ENCODE measurements around the gene TTC23L.
A peak's percentile ranks its signal among the peaks of the same experiment; 100 is the strongest.

The TTC23L gene

DNA sequence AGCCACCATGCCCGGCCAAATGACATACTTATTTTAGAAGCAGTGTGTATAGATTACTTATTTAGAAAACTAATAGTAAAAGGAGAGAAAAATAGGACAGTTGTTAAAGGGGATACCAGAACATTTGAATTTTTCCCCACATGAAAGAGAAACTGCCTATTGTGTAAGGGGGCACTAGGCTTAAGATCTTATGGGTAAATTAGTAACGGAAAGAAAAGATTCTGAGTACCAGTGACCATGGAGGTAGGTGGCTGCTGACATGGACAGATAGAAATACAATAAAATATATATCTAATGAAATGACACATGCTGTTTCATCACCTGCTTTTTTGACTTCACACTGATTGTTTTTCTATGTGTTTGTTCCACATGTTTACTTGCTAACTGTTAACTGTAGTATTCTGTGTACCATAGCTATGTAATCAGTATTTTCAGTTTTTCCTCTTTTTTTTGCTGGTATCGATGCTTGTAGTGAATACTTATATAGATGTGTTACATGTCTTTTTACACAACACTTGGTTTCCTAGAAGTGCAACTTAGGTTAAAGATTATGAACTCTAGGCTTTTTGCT lies 87.4 kb downstream of the TTC23L start:
- no peak for DNase-seq

DNA sequence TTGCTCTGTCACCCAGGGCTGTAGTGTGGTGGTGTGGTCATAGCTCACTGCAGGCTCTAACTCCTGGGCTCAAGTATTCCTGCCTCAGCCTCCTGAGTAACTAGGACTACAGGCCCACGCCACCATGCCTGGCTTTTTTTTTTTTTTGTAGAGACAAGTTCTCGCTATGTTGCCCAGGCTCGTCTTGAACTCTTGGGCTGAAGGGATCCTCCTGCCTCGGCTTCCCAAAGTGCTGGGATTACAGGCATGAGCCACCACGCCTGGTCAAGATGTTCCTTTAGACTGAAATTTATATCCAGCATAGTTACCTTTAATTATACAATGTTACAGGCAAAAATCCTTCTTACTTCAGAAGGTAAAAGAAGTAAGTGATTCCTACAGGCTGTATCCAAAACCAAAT lies 88.8 kb downstream of the TTC23L start:
- DNase-seq = no peak

DNA sequence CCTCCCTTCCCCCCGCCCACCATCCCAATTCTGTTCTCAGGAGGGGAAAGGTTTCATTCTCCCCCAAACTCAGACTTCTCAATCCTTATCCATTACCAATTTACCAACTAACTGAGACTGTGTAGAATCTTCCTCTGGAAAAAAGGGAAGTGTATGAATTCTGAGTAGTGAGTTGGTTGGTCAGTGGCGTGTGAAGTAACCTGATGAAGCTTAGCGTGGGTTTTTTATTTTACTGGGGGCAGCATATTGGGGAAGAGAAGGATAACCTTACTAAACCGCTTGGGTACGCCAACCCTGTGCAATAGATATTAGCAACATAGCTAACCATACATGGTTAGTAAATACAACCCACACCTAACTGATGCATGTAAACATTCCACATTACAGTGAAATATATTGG lies 89.3 kb downstream of the TTC23L start:
- no peak for DNase-seq

DNA sequence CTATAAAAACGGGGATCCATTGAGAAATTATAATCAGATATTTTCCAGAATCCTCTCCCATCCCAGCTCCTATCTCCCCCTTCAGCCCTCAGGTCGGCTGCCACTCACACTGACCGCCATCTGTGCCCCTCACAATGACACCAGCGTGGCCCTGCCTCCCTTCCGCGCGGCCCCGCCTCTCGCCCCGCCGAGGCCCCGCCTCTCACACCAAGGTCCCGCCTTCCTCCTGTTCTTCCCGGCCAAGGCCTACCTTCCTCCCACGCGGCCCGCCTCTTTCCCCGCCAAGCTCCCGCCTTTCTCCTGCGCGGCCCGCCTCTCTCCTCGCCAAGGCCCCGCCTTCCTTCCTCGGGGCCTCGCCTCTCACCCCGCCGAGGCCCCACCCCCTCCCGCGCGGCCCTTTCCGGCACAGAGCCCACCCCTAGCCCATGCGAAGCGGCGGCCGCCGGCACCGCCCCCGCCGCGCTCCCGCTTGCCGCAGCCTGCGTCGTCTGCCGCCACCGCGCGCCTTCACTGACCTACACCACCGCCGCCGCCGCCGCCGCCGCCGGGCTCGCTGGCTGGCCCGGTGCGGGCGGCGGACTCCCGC lies 90.3 kb downstream of the TTC23L start, which contains the start of gene DNAJC21:
TSS of gene DNAJC21 (plus strand) at position 426 of the 586 bp plus-strand sequence. CDS start 261 bp downstream, outside the sequence.
- peak; percentile 100 for DNase-seq

DNA sequence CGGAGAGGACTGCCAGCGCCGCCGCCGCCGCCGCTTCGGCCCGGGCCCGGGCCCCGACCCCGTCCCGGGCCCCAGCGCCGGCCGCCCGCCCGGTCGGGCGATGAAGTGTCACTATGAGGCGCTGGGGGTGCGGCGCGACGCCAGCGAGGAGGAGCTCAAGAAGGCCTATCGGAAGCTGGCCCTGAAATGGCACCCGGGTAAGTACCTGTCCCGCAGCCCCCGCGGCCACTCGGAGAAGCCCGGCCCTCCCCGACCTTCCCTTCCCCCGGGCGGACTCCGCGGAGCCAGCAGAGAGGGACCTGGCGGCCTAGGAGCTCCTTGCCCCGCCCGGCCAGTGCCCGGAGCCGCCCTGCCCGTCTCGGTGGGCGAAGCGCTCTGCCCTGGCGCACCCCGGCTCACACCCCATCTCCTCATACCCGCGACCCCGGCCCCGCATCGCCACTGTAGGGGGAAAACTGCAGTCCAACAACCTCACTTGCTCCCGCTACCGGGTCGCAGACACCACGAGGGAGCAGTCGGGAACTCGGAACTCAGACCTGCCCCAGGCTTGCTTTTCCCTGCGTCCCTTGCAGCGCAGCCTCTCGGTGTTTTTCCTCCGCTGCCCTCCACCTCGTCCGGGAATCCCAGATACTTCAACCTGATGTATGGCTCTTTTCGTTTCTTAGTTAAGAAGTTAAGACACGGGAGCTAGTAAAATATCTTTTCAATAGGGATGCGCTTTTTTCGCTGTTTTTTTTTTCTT lies 90.9 kb downstream of the TTC23L start:
- DNase-seq = peak; percentile 90

DNA sequence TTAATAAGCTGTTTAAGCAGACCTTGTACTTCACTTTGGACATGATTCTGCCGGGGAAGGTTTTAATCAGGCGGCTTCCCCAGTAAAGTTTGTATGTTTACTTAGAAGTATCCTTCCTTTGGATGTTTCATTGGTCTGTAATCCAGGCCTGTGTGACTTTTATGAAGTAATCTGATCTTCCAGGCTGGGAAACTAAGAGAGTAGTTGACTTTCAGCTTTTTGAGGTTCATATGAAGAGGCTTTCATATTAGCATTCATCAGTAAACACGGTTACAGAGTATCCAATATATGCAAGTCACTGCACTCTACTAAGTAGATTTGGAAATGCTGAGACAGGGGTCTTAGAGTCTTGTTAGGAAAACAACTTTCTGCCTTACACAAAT lies 91.5 kb downstream of the TTC23L start:
- DNase-seq = no peak

DNA sequence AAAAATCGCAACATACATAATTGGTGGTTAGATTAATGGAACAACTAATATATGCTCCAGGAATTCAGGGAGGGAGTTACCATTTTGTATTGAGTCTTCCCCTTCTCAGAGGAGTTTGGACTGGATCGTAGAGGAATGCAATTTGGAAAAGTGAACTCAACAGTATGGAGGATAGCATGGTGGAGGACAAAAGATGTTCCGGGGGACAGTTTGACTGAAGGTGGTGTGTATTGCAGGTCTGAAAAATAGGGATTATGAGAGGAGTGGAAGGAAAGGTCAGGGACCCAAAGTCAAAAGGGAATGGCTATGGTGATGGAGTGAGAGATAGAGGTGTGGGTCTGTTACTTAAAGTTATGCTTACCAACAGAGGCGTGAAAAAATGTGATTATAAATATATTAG lies 91.9 kb downstream of the TTC23L start:
- no peak for DNase-seq

DNA sequence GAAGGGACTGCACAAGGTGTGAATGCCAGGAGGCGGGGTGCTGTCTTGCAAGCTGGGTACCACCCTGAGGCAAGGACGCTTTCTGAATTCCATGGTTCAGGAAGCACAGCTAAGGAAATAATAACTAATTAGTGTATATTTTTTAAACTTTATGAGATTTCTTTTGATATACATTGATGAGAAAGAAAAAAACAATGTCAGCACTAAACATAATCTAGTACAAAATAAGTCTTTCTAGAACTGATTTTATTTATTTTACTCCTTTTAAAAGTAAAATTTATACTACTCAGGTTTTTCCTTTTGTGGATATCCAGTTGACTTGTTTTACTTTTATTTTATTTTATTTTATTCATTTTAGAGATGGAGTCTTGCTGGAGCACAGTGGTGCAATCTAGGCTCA lies 94.0 kb downstream of the TTC23L start:
- DNase-seq = no peak

DNA sequence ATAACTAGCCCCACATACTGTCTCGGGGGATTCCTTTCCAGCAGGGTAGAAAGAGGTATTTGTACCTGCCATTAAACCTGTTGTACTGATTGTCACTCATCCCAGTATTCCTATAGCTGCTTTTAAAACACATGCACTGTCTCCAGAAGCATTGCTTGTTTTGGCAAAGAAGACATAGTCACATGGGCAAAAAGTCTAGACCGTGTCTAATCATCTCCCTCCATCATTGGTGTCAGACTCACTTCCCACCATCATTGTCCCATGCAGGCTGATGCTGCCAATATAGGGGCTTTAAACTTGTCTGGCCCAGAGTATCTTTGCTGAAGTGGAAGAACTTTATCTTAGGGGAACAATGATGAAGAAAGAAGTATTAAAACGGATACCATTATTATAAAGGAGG lies 103.0 kb downstream of the TTC23L start:
- no peak for DNase-seq

DNA sequence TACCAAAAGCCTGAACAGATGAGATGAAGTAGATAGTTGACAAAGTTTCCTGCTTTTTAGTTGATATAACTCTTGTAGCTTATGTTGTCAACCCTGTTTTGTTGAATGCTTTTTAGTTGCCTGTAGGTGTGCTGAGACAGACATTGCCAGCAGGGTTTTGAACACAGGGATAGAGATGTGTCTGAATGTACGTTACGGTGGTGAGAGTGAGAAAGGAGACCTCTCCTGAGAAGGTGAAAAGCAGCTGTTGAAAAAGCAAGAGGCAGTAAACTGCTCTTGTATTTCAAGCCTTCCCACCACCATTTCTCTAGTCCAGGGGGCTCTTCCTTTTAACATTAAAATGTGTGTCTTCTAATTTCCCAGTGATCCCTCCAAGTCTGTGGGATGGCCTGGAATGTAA lies 105.1 kb downstream of the TTC23L start:
- no peak for DNase-seq

DNA sequence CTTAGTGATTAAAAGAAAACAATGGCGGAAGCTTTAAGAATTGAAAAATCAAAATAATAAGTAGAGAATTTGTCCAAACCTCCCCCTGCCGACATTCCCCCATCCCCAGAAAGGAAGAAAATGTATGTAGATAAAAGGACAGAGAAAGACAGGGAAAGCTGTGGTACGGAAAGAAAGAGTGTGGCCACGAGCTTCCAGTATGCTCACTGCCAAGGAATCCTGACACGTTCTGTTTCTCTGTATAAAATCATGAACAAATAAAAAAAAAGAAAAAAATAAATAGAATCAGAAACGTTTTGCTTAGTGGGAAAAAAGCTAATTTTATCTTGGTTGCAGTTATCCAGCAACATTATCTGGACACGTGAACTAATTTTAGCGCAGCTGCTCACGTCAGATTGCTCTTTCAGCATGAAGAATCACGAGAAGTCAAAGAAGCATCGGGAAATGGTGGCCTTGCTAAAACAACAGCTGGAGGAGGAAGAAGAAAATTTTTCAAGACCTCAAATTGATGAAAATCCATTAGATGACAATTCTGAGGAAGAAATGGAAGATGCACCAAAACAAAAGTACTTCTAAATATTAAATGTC lies 105.6 kb downstream of the TTC23L start:
- no peak for DNase-seq
